HepG2 (cell line): ENCODE measurements around the gene HMCN2. TPM values are rescaled to one million over a fixed set of nuclear protein-coding genes. Genes with fewer than 3 reads are reported as not detected.

ENCODE experiments used
- ARID2 ChIP-seq: sonication (generic); formaldehyde crosslinking; IDR thresholded peaks from 2 replicates; pipeline ENCODE4 v1.8.1; 2022; ENCODE audit warnings: mild to moderate bottlenecking, missing genetic modification reagents, borderline replicate concordance
- ARID4A ChIP-seq: sonication (generic); formaldehyde crosslinking; IDR thresholded peaks from 2 replicates; pipeline ENCODE4 v1.5.0; 2020; ENCODE audit warnings: mild to moderate bottlenecking, missing genetic modification reagents, borderline replicate concordance
- CERS6 ChIP-seq: sonication (generic); formaldehyde crosslinking; IDR thresholded peaks from 2 replicates; pipeline ENCODE4 v1.5.0; 2020; ENCODE audit warnings: missing genetic modification reagents
- GLI4 ChIP-seq: sonication (generic); formaldehyde crosslinking; IDR thresholded peaks from 2 replicates; pipeline ENCODE4 v1.5.1; 2020; ENCODE audit warnings: missing genetic modification reagents, mild to moderate bottlenecking, moderate library complexity, borderline replicate concordance
- GZF1 ChIP-seq: sonication (generic); formaldehyde crosslinking; IDR thresholded peaks from 2 replicates; pipeline ENCODE4 v1.5.1; 2020; ENCODE audit warnings: mild to moderate bottlenecking, missing genetic modification reagents
- HMGXB4 ChIP-seq, 2 experiments: sonication (generic) in 1 of 2; formaldehyde crosslinking in 1 of 2; IDR thresholded peaks; 2 replicates each; pipeline versions ENCODE4 v1.4.0 to v1.6.1; 2018 to 2020; ENCODE audit warnings: missing genetic modification reagents in 2 of 2, borderline replicate concordance in 1 of 2, low read depth in 1 of 2, mild to moderate bottlenecking in 1 of 2, missing biosample characterization in 1 of 2
- JUN ChIP-seq: sonication (generic); formaldehyde crosslinking; IDR thresholded peaks from 2 replicates; pipeline ENCODE4 v1.4.0; 2020; ENCODE audit warnings: mild to moderate bottlenecking, missing genetic modification reagents
- NFKB2 ChIP-seq: sonication (generic); formaldehyde crosslinking; IDR thresholded peaks from 2 replicates; pipeline ENCODE4 v1.4.0; 2020; ENCODE audit warnings: missing genetic modification reagents, borderline replicate concordance
- PHF20 ChIP-seq: sonication (generic); formaldehyde crosslinking; IDR thresholded peaks from 2 replicates; pipeline ENCODE4 v1.5.0; 2020; ENCODE audit warnings: mild to moderate bottlenecking, missing genetic modification reagents
- PITX1 ChIP-seq: sonication (generic); formaldehyde crosslinking; IDR thresholded peaks from 2 replicates; pipeline ENCODE4 v1.5.1; 2020; ENCODE audit warnings: mild to moderate bottlenecking, missing genetic modification reagents
- POLR2A ChIP-seq, 2 experiments: IDR thresholded peaks; 2 replicates each; pipeline ENCODE4 v1.6.1; 2011; ENCODE audit warnings: low read depth in 2 of 2, low read length in 2 of 2, mild to moderate bottlenecking in 1 of 2, moderate library complexity in 1 of 2; ENCODE audit not compliant: insufficient read depth in 1 of 2
- SIN3B ChIP-seq: fragments of 150-350 bp; IDR thresholded peaks from 2 replicates; pipeline ENCODE4 v1.6.1; 2014; ENCODE audit warnings: low read length
- SRY ChIP-seq: sonication (generic); formaldehyde crosslinking; IDR thresholded peaks from 2 replicates; pipeline ENCODE4 v1.8.0; 2022; ENCODE audit warnings: mild to moderate bottlenecking, missing genetic modification reagents
- STAT6 ChIP-seq: sonication (generic); formaldehyde crosslinking; IDR thresholded peaks from 2 replicates; pipeline ENCODE4 v1.4.0; 2020; ENCODE audit warnings: missing genetic modification reagents, mild to moderate bottlenecking, borderline replicate concordance
- TARDBP ChIP-seq: sonication (generic); formaldehyde crosslinking; IDR thresholded peaks from 2 replicates; pipeline ENCODE4 v1.8.0; 2022; ENCODE audit warnings: mild to moderate bottlenecking, missing genetic modification reagents
- ZFP62 ChIP-seq: sonication (generic); formaldehyde crosslinking; IDR thresholded peaks from 2 replicates; pipeline ENCODE4 v1.4.0; 2020; ENCODE audit warnings: missing genetic modification reagents
- ZNF460 ChIP-seq: sonication (generic); formaldehyde crosslinking; IDR thresholded peaks from 2 replicates; pipeline ENCODE4 v1.5.1; 2020; ENCODE audit warnings: missing genetic modification reagents, mild to moderate bottlenecking, borderline replicate concordance
- ZNF572 ChIP-seq: sonication (generic); formaldehyde crosslinking; IDR thresholded peaks from 2 replicates; pipeline ENCODE4 v1.5.1; 2020; ENCODE audit warnings: mild to moderate bottlenecking, missing genetic modification reagents
- ZNF605 ChIP-seq: sonication (generic); formaldehyde crosslinking; IDR thresholded peaks from 2 replicates; pipeline ENCODE4 v1.8.0; 2022; ENCODE audit warnings: mild to moderate bottlenecking, missing genetic modification reagents
- ZNF747 ChIP-seq: sonication (generic); formaldehyde crosslinking; IDR thresholded peaks from 2 replicates; pipeline ENCODE4 v1.8.1; 2023; ENCODE audit warnings: missing genetic modification reagents, mild to moderate bottlenecking, borderline replicate concordance
- polyA plus RNA-seq, 8 experiments: library from polyadenylated mRNA; depleted of rRNA in 3 of 8; stranded (reverse) in 7 of 8; unstranded in 1 of 8; fragments of >200 nt; fragmentation: Illumina TruSeq in 4 of 8; extraction: Trizol in 4 of 8; gene quantifications; 2 replicates each; pipeline versions ENCODE4 v1.2.1 to v1.2.3, GENCODE V29; 2011 to 2016; ENCODE audit warnings: low read depth in 4 of 8, missing spikeins in 1 of 8, mixed read lengths in 1 of 8; ENCODE audit not compliant: insufficient read depth in 1 of 8
- total RNA-seq, 5 experiments: library from RNA; depleted of rRNA; stranded (reverse); fragments of >200 nt; fragmentation: Illumina TruSeq; extraction: Trizol; gene quantifications; 2 replicates each; pipeline ENCODE4 v1.2.3, GENCODE V29; 2016; ENCODE audit warnings: low read depth in 1 of 5

The HMCN2 gene
- total and polyA plus RNA-seq, 2 of the 13 experiments (the other 11 are each of a cell fraction or from before 2014, with no cell fraction given), result 0.09 TPM; not detected in 1

GRCh38 chr9:130461218-130461630, 195.7 kb downstream of the HMCN2 start (continued):
- no peak for TF ChIP-seq STAT6 (CRISPR knock-in tag)
- TF ChIP-seq ZNF747, result no peak
- no peak for TF ChIP-seq GLI4
- no peak for TF ChIP-seq JUN (CRISPR knock-in tag)
- no peak for TF ChIP-seq SRY
- no peak for TF ChIP-seq PHF20 (CRISPR knock-in tag)
- no peak for TF ChIP-seq SIN3B
- no peak for TF ChIP-seq CERS6 (CRISPR knock-in tag)
- 0 out of 2 replicates have a peak, but pooled peaks have one; percentile 63 for TF ChIP-seq ZNF572 (CRISPR knock-in tag)
- TF ChIP-seq GZF1 (CRISPR knock-in tag), result no peak
- no peak for TF ChIP-seq ZNF460 (CRISPR knock-in tag)
- no peak for TF ChIP-seq ZFP62 (CRISPR knock-in tag)
- peak; percentile 33; the same call in 1 of the 2 replicates for TF ChIP-seq TARDBP (CRISPR knock-in tag)
- no peak for TF ChIP-seq POLR2A (IDR thresholded peaks at IDR 0.05; ENCODE audit: insufficient read depth in 1 of 2, low read depth in 2 of 2, low read length in 2 of 2)
- no peak for TF ChIP-seq ARID2 (CRISPR knock-in tag)
- TF ChIP-seq HMGXB4 (CRISPR knock-in tag; IDR thresholded peaks at IDR 0.05; ENCODE audit: borderline replicate concordance in 1 of 2, low read depth in 1 of 2), result peak in 1 of 2 experiments; percentile 38; a peak in 1 of 4 replicates
- no peak for TF ChIP-seq PITX1 (CRISPR knock-in tag)
- TF ChIP-seq ARID4A (CRISPR knock-in tag), result peak; percentile 38; the same call in 1 of the 2 replicates
- no peak for TF ChIP-seq ZNF605 (CRISPR knock-in tag)
- TF ChIP-seq NFKB2 (CRISPR knock-in tag), result peak; percentile 40; the same call in 1 of the 2 replicates
